GM18907 (cell line): Measurements from ENCODE around the gene C19orf12.
"Not testable (repeated sequence)": the region's sequence is repeated elsewhere in the genome, so short reads cannot be mapped to it uniquely, and the experiment has no call there.

Experiments used
- ATAC-seq: cut with Tn5 transposase; IDR thresholded peaks from one replicate; pipeline ENCODE4 v1.9.1; 2021; ENCODE audit warnings: mild to moderate bottlenecking, moderate library complexity; ENCODE audit not compliant: unreplicated experiment

Gene C19orf12

GRCh38 chr19:29735829-29736228 is 20.8 kb upstream of the C19orf12 start:
- ATAC-seq = no peak

- no peak for ATAC-seq
Measured at GRCh38 chr19:29731331-29731850, 16.3 kb upstream of the C19orf12 start.

GRCh38 chr19:29727906-29728305 is 12.8 kb upstream of the C19orf12 start:
- ATAC-seq = no peak

- no peak for ATAC-seq
Measured at GRCh38 chr19:29724746-29725145, 9.7 kb upstream of the C19orf12 start.

- no peak for ATAC-seq
Measured at GRCh38 chr19:29724102-29724641, 9.1 kb upstream of the C19orf12 start.

- no peak for ATAC-seq
Measured at GRCh38 chr19:29717051-29717450, 2.0 kb upstream of the C19orf12 start.

- peak; percentile 8 for ATAC-seq
Measured at GRCh38 chr19:29715701-29716581, 880 bp upstream of the C19orf12 start.

- ATAC-seq = peak; percentile 19
Measured at GRCh38 chr19:29714371-29714952, 599 bp downstream of the C19orf12 start.

GRCh38 chr19:29712744-29713516 is 2.1 kb downstream of the C19orf12 start:
- no peak for ATAC-seq

- ATAC-seq = no peak
Measured at GRCh38 chr19:29711584-29712132, 3.4 kb downstream of the C19orf12 start.

GRCh38 chr19:29709440-29709798 is 5.6 kb downstream of the C19orf12 start:
- not testable (repeated sequence) for ATAC-seq

- ATAC-seq = no peak
Measured at GRCh38 chr19:29708554-29709439, 6.3 kb downstream of the C19orf12 start.

- ATAC-seq = no peak
Measured at GRCh38 chr19:29706635-29707034, 8.4 kb downstream of the C19orf12 start.

- no peak for ATAC-seq
Measured at GRCh38 chr19:29705706-29706105, 9.4 kb downstream of the C19orf12 start.

GRCh38 chr19:29704562-29705558 is 10.2 kb downstream of the C19orf12 start:
- peak; percentile 66 for ATAC-seq

GRCh38 chr19:29702963-29703320 is 12.1 kb downstream of the C19orf12 start:
- ATAC-seq = no peak

GRCh38 chr19:29702161-29702962 is 12.7 kb downstream of the C19orf12 start:
- ATAC-seq = no peak

GRCh38 chr19:29700498-29700897 is 14.6 kb downstream of the C19orf12 start:
- no peak for ATAC-seq
